Chondrocyte (in vitro differentiated cells): ENCODE data around the gene RASSF3. TPM values are rescaled to one million over a fixed set of nuclear protein-coding genes. Genes with fewer than 3 reads are reported as not detected.

ENCODE experiments used
- DNase-seq: peaks from one replicate; pipeline ENCODE4 v3.0.0; 2021; ENCODE audit warnings: mixed read lengths, low spot score
- H3K27ac Mint-ChIP-seq: one replicate; pipeline ENCODE4 v1.8.0; 2021; ENCODE audit warnings: mild to moderate bottlenecking, moderate library complexity, mixed read lengths; ENCODE audit not compliant: unreplicated experiment
- H3K27me3 Mint-ChIP-seq: 2 replicates; pipeline ENCODE4 v1.8.0; 2021; ENCODE audit warnings: low read depth, mixed read lengths
- H3K36me3 Mint-ChIP-seq: 2 replicates; pipeline ENCODE4 v1.8.0; 2021; ENCODE audit warnings: low read depth, mixed read lengths
- H3K4me1 Mint-ChIP-seq: 2 replicates; pipeline ENCODE4 v1.8.0; 2021; ENCODE audit warnings: low read depth, mild to moderate bottlenecking, mixed read lengths
- H3K4me3 Mint-ChIP-seq: one replicate; pipeline ENCODE4 v1.8.0; 2021; ENCODE audit warnings: mild to moderate bottlenecking, moderate library complexity, mixed read lengths; ENCODE audit not compliant: unreplicated experiment
- H3K9me3 Mint-ChIP-seq: 2 replicates; pipeline ENCODE4 v1.8.0; 2021; ENCODE audit warnings: low read depth, mixed read lengths
- CTCF ChIP-seq: fragments of 200-600 bp; sonication (generic); IDR thresholded peaks from 2 replicates; pipeline ENCODE4 v1.5.0; 2021; ENCODE audit warnings: antibody characterized with exemption, mild to moderate bottlenecking, moderate library complexity
- total RNA-seq: library from RNA; stranded (reverse); gene quantifications from 3 replicates; pipeline ENCODE4 v1.2.1, GENCODE V29; 2021

RASSF3 gene
- total RNA-seq, 1 donor from 2014 or later, result 51.1 TPM

GRCh38 chr12:64683816-64684543, 73.7 kb downstream of the RASSF3 start:
- Mint-ChIP-seq H3K27ac (no peak overlapping the region), H3K4me1 (peaks cover 52% of the 10 kb centered on the region)

GRCh38 chr12:64685050-64685449, 74.8 kb downstream of the RASSF3 start:
- Mint-ChIP-seq H3K4me1 (peaks cover 41% of the 10 kb centered on the region), H3K36me3 (peaks cover 15% of the 10 kb centered on the region), H3K4me3 (no peak overlapping the region), H3K27me3 (no peaks in the 10 kb centered on the region), H3K9me3 (no peaks in the 10 kb centered on the region), H3K27ac (no peak overlapping the region)
- no peak for DNase-seq
- TF ChIP-seq CTCF, result no peak

More at GRCh38 chr12:64683816-64684543, 73.7 kb downstream of the RASSF3 start:
- Mint-ChIP-seq H3K4me3 (no peak overlapping the region), H3K27me3 (no peaks in the 10 kb centered on the region), H3K9me3 (no peaks in the 10 kb centered on the region), H3K36me3 (peaks cover 15% of the 10 kb centered on the region)
- DNase-seq, result no peak
- no peak for TF ChIP-seq CTCF

- no peak overlapping the region for H3K27ac Mint-ChIP-seq
- no peak overlapping the region for H3K4me3 Mint-ChIP-seq
- DNase-seq, result no peak
- peaks cover 36% of the 10 kb centered on the region for H3K4me1 Mint-ChIP-seq
- peaks cover 15% of the 10 kb centered on the region for H3K36me3 Mint-ChIP-seq
- no peak for TF ChIP-seq CTCF
- no peaks in the 10 kb centered on the region for H3K27me3 Mint-ChIP-seq
- no peaks in the 10 kb centered on the region for H3K9me3 Mint-ChIP-seq
Measured at GRCh38 chr12:64685605-64686004, 75.3 kb downstream of the RASSF3 start.

- no peaks in the 10 kb centered on the region for H3K9me3 Mint-ChIP-seq
- H3K4me1 Mint-ChIP-seq, result peaks cover 30% of the 10 kb centered on the region
- peaks cover 20% of the 10 kb centered on the region for H3K36me3 Mint-ChIP-seq
- H3K27me3 Mint-ChIP-seq, result no peaks in the 10 kb centered on the region
- H3K4me3 Mint-ChIP-seq, result no peak overlapping the region
- TF ChIP-seq CTCF, result no peak
- DNase-seq, result no peak
- no peak overlapping the region for H3K27ac Mint-ChIP-seq
Measured at GRCh38 chr12:64687816-64688215, 77.5 kb downstream of the RASSF3 start.

- no peak overlapping the region for H3K27ac Mint-ChIP-seq
- no peak for TF ChIP-seq CTCF
- H3K4me3 Mint-ChIP-seq, result no peak overlapping the region
- H3K27me3 Mint-ChIP-seq, result no peaks in the 10 kb centered on the region
- no peak for DNase-seq
- peaks cover 20% of the 10 kb centered on the region for H3K36me3 Mint-ChIP-seq
- H3K9me3 Mint-ChIP-seq, result no peaks in the 10 kb centered on the region
- H3K4me1 Mint-ChIP-seq, result peaks cover 26% of the 10 kb centered on the region
Measured at GRCh38 chr12:64688219-64688618, 77.9 kb downstream of the RASSF3 start.
